Naive thymus-derived CD8-positive, alpha-beta T cell (primary cell): ENCODE data around the gene CBX1. TPM values are rescaled to one million over a fixed set of nuclear protein-coding genes. Genes with fewer than 3 reads are reported as not detected.
A peak's percentile ranks its signal among the peaks of the same experiment; 100 is the strongest.

Experiments used
- ATAC-seq, 2 donors: fragments of 150-1000 bp; cut with Tn5 transposase in 1 of 2; sonication (Bioruptor Pico), chemical (Tn5 transposase) in 1 of 2; 1 replicate in 1 of 2; 2 replicates in 1 of 2; pipeline ENCODE4 v1.10.0; 2021; ENCODE audit warnings: mild to moderate bottlenecking in 2 of 2, moderate library complexity in 2 of 2
- POLR2A ChIA-PET: fragments of 350-600 bp; sonication (Branson Sonifier 250); formaldehyde crosslinking; loops from one replicate; lab custom pipeline; 2021; ENCODE audit warnings: antibody characterized with exemption; lab: Charles Lee
- DNase-seq, 10 donors: peaks; one replicate each; pipeline versions ENCODE4 v3.0.0 to v3.0.0-alpha.2; 2020 to 2022
- H3K27ac Mint-ChIP-seq, 10 donors: one replicate each; pipeline ENCODE4 v1.8.0; 2020 to 2022; ENCODE audit warnings: mild to moderate bottlenecking in 10 of 10, mixed read lengths in 10 of 10, moderate library complexity in 4 of 10, inconsistent platforms in 1 of 10
- H3K27me3 Mint-ChIP-seq, 5 donors: one replicate each; pipeline ENCODE4 v1.8.0; 2021 to 2022; ENCODE audit warnings: mixed read lengths in 5 of 5
- H3K36me3 Mint-ChIP-seq, 3 donors: one replicate each; pipeline ENCODE4 v1.8.0; 2020 to 2022; ENCODE audit warnings: mixed read lengths in 3 of 3, mild to moderate bottlenecking in 2 of 3, inconsistent platforms in 1 of 3
- H3K4me1 Mint-ChIP-seq, 4 donors: one replicate each; pipeline ENCODE4 v1.8.0; 2021 to 2022; ENCODE audit warnings: mixed read lengths in 4 of 4
- H3K4me3 Mint-ChIP-seq, 10 donors: one replicate each; pipeline ENCODE4 v1.8.0; 2020 to 2022; ENCODE audit warnings: mild to moderate bottlenecking in 10 of 10, mixed read lengths in 10 of 10, moderate library complexity in 6 of 10, inconsistent platforms in 1 of 10
- H3K9me3 Mint-ChIP-seq, 9 donors: one replicate each; pipeline ENCODE4 v1.8.0; 2020 to 2022; ENCODE audit warnings: mixed read lengths in 9 of 9, mild to moderate bottlenecking in 3 of 9, inconsistent platforms in 1 of 9, moderate library complexity in 1 of 9
- polyA plus RNA-seq, 3 donors: library from polyadenylated mRNA; unstranded; fragments of 300-500 nt; fragmentation: Illumina TruSeq; gene quantifications; one replicate each; pipeline ENCODE4 v1.2.3, GENCODE V29; 2021
- total RNA-seq, 8 experiments: library from RNA in 2 of 8; stranded (reverse) in 2 of 8; gene quantifications; one replicate each; pipeline ENCODE4 v1.2.3 and lab custom pipeline; 2021 to 2026

CBX1 gene
- total and polyA plus RNA-seq, 5 experiments from 2014 or later, result 20.8 to 34.6 (median 24.4) TPM

- no peak for DNase-seq
- H3K36me3 Mint-ChIP-seq, result peaks cover 2 to 56% (median 5%) of the 10 kb centered on the region in 3 donors
- no peaks in the 10 kb centered on the region for H3K9me3 Mint-ChIP-seq
- no peak for ATAC-seq
- peak overlapping the region in 5 of 10 donors; percentile 9 to 73 (median 21) for H3K27ac Mint-ChIP-seq
- H3K4me3 Mint-ChIP-seq, result peak overlapping the region in 1 of 10 donors; percentile 4
- no peaks in the 10 kb centered on the region for H3K27me3 Mint-ChIP-seq
- peaks cover 3 to 7% (median 4%) of the 10 kb centered on the region in 4 donors for H3K4me1 Mint-ChIP-seq
- POLR2A ChIA-PET, result no interaction called here
These were observed 33.7 kb upstream of the CBX1 start for GRCh38 chr17:48134912-48135480.

GRCh38 chr17:48132385-48132784 is 31.1 kb upstream of the CBX1 start:
- H3K4me3 Mint-ChIP-seq, result no peak overlapping the region
- H3K9me3 Mint-ChIP-seq, result no peaks in the 10 kb centered on the region
- ATAC-seq (no peak), DNase-seq (no peak)
- peaks cover 0 to 7% (median 3%) of the 10 kb centered on the region in 4 donors for H3K4me1 Mint-ChIP-seq
- no peaks in the 10 kb centered on the region for H3K27me3 Mint-ChIP-seq
- peak overlapping the region in 2 of 10 donors; percentile 24 to 36 for H3K27ac Mint-ChIP-seq
- peaks cover 0 to 43% (median 2%) of the 10 kb centered on the region in 3 donors for H3K36me3 Mint-ChIP-seq
- POLR2A ChIA-PET, result interaction anchor here (0.7 to 1.2 kb wide), 2 partner anchors 11 to 483 kb away, joined by 3 read pairs; partner anchors contain the start of gene KPNB1

GRCh38 chr17:48131216-48131824 is 30.0 kb upstream of the CBX1 start:
- DNase-seq (peak in 9 of 10 donors; percentile 20 to 78 (median 46)), ATAC-seq (peak; percentile 63 to 83)
- H3K27me3 Mint-ChIP-seq, result no peaks in the 10 kb centered on the region
- H3K36me3 Mint-ChIP-seq, result peaks cover 0 to 41% (median 2%) of the 10 kb centered on the region in 3 donors
- H3K4me1 Mint-ChIP-seq, result peaks cover 0 to 7% (median 3%) of the 10 kb centered on the region in 4 donors
- H3K4me3 Mint-ChIP-seq, result peak overlapping the region in 1 of 10 donors; percentile 45
- POLR2A ChIA-PET, result interaction anchor here (0.7 to 1.0 kb wide), 3 partner anchors 25 to 482 kb away, joined by 3 to 5 read pairs (median 3); partner anchors contain the start of gene KPNB1
- H3K27ac Mint-ChIP-seq, result peak overlapping the region in 7 of 10 donors; percentile 31 to 88 (median 67)
- no peaks in the 10 kb centered on the region for H3K9me3 Mint-ChIP-seq

- Mint-ChIP-seq H3K27ac (no peak overlapping the region), H3K9me3 (no peaks in the 10 kb centered on the region), H3K36me3 (peaks cover 0 to 37% (median 2%) of the 10 kb centered on the region in 3 donors), H3K27me3 (no peaks in the 10 kb centered on the region), H3K4me1 (peaks cover 0 to 7% (median 4%) of the 10 kb centered on the region in 4 donors), H3K4me3 (no peak overlapping the region)
- POLR2A ChIA-PET, result interaction anchor here (1.1 kb wide), 1 partner anchor 24 kb away, joined by 4 read pairs; no protein-coding TSS in a partner anchor
- DNase-seq (no peak), ATAC-seq (no peak)
These were observed 28.7 kb upstream of the CBX1 start for GRCh38 chr17:48129981-48130380.

- peaks cover 0 to 7% (median 4%) of the 10 kb centered on the region in 4 donors for H3K4me1 Mint-ChIP-seq
- no peaks in the 10 kb centered on the region for H3K9me3 Mint-ChIP-seq
- DNase-seq (no peak), ATAC-seq (no peak)
- peaks cover 0 to 37% (median 4%) of the 10 kb centered on the region in 3 donors for H3K36me3 Mint-ChIP-seq
- H3K27ac Mint-ChIP-seq, result peak overlapping the region in 1 of 10 donors; percentile 57
- no peak overlapping the region for H3K4me3 Mint-ChIP-seq
- no peaks in the 10 kb centered on the region for H3K27me3 Mint-ChIP-seq
- POLR2A ChIA-PET, result interaction anchor here (0.5 kb wide), 1 partner anchor 29 kb away, joined by 4 read pairs; no protein-coding TSS in a partner anchor
These were observed 27.1 kb upstream of the CBX1 start for GRCh38 chr17:48128400-48128799.

- H3K27me3 Mint-ChIP-seq, result no peaks in the 10 kb centered on the region
- ATAC-seq, result no peak
- POLR2A ChIA-PET, result no interaction called here
- DNase-seq, result no peak
- H3K4me3 Mint-ChIP-seq, result no peak overlapping the region
- H3K4me1 Mint-ChIP-seq, result peaks cover 0 to 7% (median 4%) of the 10 kb centered on the region in 4 donors
- no peaks in the 10 kb centered on the region for H3K9me3 Mint-ChIP-seq
- peaks cover 0 to 38% (median 8%) of the 10 kb centered on the region in 3 donors for H3K36me3 Mint-ChIP-seq
- H3K27ac Mint-ChIP-seq, result peak overlapping the region in 5 of 10 donors; percentile 11 to 84 (median 43)
These were observed 26.2 kb upstream of the CBX1 start for GRCh38 chr17:48127371-48128051.

- peak overlapping the region in 3 of 10 donors; percentile 15 to 45 (median 37) for H3K27ac Mint-ChIP-seq
These were observed 25.2 kb upstream of the CBX1 start for GRCh38 chr17:48126532-48126850.

GRCh38 chr17:48125829-48126531 is 24.7 kb upstream of the CBX1 start:
- H3K27me3 Mint-ChIP-seq, result no peaks in the 10 kb centered on the region
- ATAC-seq, result no peak
- DNase-seq, result no peak
- H3K9me3 Mint-ChIP-seq, result no peaks in the 10 kb centered on the region
- H3K4me1 Mint-ChIP-seq, result peaks cover 0 to 2% (median under 1%) of the 10 kb centered on the region in 4 donors
- H3K36me3 Mint-ChIP-seq, result peaks cover 0 to 41% (median 8%) of the 10 kb centered on the region in 3 donors
- POLR2A ChIA-PET, result no interaction called here
- H3K27ac Mint-ChIP-seq, result peak overlapping the region in 7 of 10 donors; percentile 11 to 59 (median 25)
- peak overlapping the region in 2 of 10 donors; percentile 16 to 60 for H3K4me3 Mint-ChIP-seq

More at GRCh38 chr17:48126532-48126850, 25.2 kb upstream of the CBX1 start:
- H3K4me1 Mint-ChIP-seq, result peaks cover 0 to 6% (median 4%) of the 10 kb centered on the region in 4 donors
- POLR2A ChIA-PET, result no interaction called here
- H3K4me3 Mint-ChIP-seq, result no peak overlapping the region
- ATAC-seq (no peak), DNase-seq (no peak)
- peaks cover 0 to 40% (median 8%) of the 10 kb centered on the region in 3 donors for H3K36me3 Mint-ChIP-seq
- no peaks in the 10 kb centered on the region for H3K27me3 Mint-ChIP-seq
- H3K9me3 Mint-ChIP-seq, result no peaks in the 10 kb centered on the region

GRCh38 chr17:48123776-48124388 is 22.6 kb upstream of the CBX1 start:
- ATAC-seq (no peak), DNase-seq (no peak)
- no peak overlapping the region for H3K4me3 Mint-ChIP-seq
- H3K9me3 Mint-ChIP-seq, result no peaks in the 10 kb centered on the region
- H3K4me1 Mint-ChIP-seq, result peaks cover 0 to 2% (median 0%) of the 10 kb centered on the region in 4 donors
- POLR2A ChIA-PET, result no interaction called here
- H3K36me3 Mint-ChIP-seq, result peaks cover 0 to 55% (median 14%) of the 10 kb centered on the region in 3 donors
- H3K27ac Mint-ChIP-seq, result peak overlapping the region in 4 of 10 donors; percentile 37 to 69 (median 42)
- no peaks in the 10 kb centered on the region for H3K27me3 Mint-ChIP-seq

GRCh38 chr17:48123111-48123510 is 21.8 kb upstream of the CBX1 start:
- Mint-ChIP-seq H3K4me1 (peaks cover 0 to 2% (median 0%) of the 10 kb centered on the region in 4 donors), H3K27me3 (no peaks in the 10 kb centered on the region), H3K4me3 (no peak overlapping the region), H3K36me3 (peaks cover 0 to 63% (median 14%) of the 10 kb centered on the region in 3 donors), H3K9me3 (no peaks in the 10 kb centered on the region), H3K27ac (peak overlapping the region in 3 of 10 donors; percentile 39 to 54 (median 48))
- no peak for ATAC-seq
- DNase-seq, result no peak
- POLR2A ChIA-PET, result no interaction called here

- H3K4me3 Mint-ChIP-seq, result no peak overlapping the region
- DNase-seq (no peak), ATAC-seq (no peak)
- H3K9me3 Mint-ChIP-seq, result no peaks in the 10 kb centered on the region
- peak overlapping the region in 2 of 10 donors; percentile 39 to 63 for H3K27ac Mint-ChIP-seq
- H3K27me3 Mint-ChIP-seq, result no peaks in the 10 kb centered on the region
- H3K4me1 Mint-ChIP-seq, result peaks cover 0 to 2% (median 0%) of the 10 kb centered on the region in 4 donors
- POLR2A ChIA-PET, result no interaction called here
- peaks cover 0 to 67% (median 14%) of the 10 kb centered on the region in 3 donors for H3K36me3 Mint-ChIP-seq
These were observed 21.4 kb upstream of the CBX1 start for GRCh38 chr17:48122665-48123045.
